ENCODE results near the gene FAM177B.

DNA sequence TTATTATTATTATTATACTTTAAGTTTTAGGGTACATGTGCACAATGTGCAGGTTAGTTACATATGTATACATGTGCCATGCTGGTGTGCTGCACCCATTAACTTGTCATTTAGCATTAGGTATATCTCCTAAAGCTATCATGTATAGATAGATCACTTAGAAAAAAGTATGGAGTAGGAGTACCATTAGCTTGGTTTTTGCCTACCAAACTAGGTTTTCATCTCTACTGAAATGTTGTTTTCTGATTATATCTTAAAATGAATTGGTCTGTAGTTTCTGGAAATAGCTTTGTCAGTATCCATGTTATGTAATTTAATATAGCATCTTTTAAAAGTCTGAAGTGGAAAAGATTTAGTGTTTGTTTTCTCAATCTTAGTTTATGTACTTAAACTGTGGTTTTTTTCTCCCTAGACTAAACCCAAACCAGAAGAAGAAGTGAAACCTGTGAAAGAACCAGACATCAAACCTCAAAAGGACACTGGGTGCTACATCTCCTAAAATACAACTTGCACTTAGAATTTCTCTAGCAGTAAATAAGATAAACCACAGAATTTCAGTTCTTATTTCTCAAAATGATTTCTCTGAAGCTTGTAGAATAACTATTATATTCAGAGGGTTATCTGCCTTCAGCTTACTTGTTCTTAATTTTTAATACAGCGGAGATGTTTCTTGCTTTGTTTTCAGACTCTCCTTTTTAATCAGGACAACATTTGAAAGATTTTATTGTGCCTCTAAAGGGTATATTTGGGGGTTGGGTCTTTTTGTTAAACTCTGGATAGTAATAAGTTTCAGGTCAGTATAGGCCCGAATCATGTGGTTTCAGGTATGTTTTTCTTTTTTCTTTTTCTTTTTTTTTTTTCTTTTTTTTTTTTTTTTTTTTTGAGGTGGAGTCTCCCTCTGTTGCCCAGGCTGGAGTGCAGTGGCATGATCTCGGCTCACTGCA, 4.5 kb upstream of the FAM177B start:
- TF ChIP-seq EZH2phosphoT487 (IDR thresholded peaks at IDR 0.05; ENCODE audit: unreplicated experiment) (no peak), CREB1 (CRISPR knock-in tag; IDR thresholded peaks at IDR 0.05; ENCODE audit: low read depth) (no peak), JUNB (IDR thresholded peaks at IDR 0.05; ENCODE audit: unreplicated experiment) (no peak), POLR2AphosphoS5 (IDR thresholded peaks at IDR 0.05; ENCODE audit: low read depth) (no peak)
- TF ChIP-seq, protein P1, sequence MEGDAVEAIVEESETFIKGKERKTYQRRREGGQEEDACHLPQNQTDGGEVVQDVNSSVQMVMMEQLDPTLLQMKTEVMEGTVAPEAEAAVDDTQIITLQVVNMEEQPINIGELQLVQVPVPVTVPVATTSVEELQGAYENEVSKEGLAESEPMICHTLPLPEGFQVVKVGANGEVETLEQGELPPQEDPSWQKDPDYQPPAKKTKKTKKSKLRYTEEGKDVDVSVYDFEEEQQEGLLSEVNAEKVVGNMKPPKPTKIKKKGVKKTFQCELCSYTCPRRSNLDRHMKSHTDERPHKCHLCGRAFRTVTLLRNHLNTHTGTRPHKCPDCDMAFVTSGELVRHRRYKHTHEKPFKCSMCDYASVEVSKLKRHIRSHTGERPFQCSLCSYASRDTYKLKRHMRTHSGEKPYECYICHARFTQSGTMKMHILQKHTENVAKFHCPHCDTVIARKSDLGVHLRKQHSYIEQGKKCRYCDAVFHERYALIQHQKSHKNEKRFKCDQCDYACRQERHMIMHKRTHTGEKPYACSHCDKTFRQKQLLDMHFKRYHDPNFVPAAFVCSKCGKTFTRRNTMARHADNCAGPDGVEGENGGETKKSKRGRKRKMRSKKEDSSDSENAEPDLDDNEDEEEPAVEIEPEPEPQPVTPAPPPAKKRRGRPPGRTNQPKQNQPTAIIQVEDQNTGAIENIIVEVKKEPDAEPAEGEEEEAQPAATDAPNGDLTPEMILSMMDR (conservative IDR thresholded peaks at IDR 0.05; ENCODE audit: low read depth in 2 of 2) = no peak
- TF ChIP-seq, protein P2, sequence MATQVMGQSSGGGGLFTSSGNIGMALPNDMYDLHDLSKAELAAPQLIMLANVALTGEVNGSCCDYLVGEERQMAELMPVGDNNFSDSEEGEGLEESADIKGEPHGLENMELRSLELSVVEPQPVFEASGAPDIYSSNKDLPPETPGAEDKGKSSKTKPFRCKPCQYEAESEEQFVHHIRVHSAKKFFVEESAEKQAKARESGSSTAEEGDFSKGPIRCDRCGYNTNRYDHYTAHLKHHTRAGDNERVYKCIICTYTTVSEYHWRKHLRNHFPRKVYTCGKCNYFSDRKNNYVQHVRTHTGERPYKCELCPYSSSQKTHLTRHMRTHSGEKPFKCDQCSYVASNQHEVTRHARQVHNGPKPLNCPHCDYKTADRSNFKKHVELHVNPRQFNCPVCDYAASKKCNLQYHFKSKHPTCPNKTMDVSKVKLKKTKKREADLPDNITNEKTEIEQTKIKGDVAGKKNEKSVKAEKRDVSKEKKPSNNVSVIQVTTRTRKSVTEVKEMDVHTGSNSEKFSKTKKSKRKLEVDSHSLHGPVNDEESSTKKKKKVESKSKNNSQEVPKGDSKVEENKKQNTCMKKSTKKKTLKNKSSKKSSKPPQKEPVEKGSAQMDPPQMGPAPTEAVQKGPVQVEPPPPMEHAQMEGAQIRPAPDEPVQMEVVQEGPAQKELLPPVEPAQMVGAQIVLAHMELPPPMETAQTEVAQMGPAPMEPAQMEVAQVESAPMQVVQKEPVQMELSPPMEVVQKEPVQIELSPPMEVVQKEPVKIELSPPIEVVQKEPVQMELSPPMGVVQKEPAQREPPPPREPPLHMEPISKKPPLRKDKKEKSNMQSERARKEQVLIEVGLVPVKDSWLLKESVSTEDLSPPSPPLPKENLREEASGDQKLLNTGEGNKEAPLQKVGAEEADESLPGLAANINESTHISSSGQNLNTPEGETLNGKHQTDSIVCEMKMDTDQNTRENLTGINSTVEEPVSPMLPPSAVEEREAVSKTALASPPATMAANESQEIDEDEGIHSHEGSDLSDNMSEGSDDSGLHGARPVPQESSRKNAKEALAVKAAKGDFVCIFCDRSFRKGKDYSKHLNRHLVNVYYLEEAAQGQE (IDR thresholded peaks at IDR 0.05; ENCODE audit: unreplicated experiment) = no peak

Data from GM23338 (cell line).